GM18507 (cell line): ENCODE results near the gene NSUN6.

ENCODE experiments used
- DNase-seq: peaks from one replicate; pipeline ENCODE4 v3.0.0; 2011; ENCODE audit warnings: low read depth; ENCODE audit not compliant: insufficient read length; ENCODE audit errors: extremely low spot score
- FAIRE-seq: peaks from 2 replicates; lab custom pipeline; 2011; peaks lifted over from hg19 to GRCh38; lab: Jason Lieb, UNC

The NSUN6 gene

DNA sequence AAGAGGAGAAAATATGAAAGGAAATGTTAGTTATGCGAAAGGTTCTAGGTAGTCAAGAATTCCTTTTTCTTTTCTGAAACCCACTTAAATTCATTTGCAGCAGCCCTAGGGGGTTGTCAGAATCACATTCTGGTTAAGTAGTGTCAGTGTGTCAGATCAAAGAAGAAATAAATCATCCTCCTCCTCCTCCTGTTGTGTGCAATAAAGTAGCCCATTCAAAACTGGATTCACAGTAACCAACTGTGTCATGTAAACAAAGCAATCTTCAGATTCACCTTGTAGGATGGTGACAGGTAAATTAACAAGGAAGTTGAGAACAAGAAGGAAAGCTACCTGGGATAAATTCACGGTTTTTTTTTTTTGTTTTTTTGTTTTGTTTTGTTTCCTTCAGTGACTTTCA lies 127.5 kb downstream of the NSUN6 start:
- DNase-seq (no peak), FAIRE-seq (no peak)

DNA sequence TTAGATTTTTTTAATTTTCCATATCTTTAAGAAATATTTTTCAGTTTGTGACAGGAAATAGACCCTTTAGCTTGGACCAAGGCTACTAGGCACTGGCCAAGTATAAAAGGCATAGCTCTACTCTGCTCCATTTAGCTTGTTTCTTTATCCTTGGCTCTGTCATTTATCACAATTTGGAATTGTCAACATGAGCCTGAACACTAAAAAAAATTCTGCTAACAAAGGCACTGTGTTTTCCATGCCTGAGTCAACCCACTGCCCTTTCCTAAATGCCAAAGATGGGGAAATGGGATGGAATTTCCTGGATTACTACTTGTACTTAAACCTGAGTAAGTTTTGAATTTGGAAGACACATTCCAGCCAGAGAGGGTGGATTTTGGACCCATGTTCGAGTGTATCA lies 128.4 kb downstream of the NSUN6 start:
- FAIRE-seq: no peak
- DNase-seq: no peak

DNA sequence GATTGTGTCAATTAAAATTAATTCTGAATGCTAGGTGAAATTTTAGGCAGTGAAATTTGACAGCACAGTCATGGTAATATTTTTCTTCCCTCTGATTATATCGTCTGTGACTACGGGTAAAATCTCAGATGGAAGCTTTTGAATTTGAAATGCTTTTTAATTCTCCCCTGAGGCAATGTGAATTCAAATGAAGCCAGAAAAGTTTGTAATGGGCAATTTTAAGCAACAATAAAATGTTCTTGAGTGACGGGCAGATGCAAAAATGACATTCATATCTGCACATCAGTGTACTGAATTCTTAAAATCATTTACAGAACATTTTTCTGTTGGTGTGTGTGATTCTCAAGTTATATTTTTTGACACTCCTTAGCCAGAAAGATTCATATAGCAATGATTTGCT lies 134.5 kb downstream of the NSUN6 start:
- FAIRE-seq (no peak), DNase-seq (no peak)

DNA sequence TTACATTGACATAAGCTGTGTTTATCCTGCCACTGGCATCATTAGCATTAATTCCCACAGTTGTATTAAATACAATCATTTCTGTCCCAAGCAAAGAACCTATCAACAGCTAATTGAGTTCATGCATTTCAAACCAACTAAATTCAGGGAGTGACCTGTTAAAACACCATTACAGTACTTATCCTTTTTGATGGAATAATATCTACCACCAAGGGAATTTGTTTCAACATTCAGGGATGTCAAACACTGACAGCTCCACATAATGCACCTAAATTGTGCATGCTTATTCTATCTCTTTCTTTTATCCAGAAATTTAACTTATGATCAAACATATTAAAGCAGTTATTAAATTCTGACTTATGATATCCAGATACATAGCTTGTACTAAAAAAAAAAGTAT lies 136.8 kb downstream of the NSUN6 start:
- DNase-seq: no peak
- no peak for FAIRE-seq

DNA sequence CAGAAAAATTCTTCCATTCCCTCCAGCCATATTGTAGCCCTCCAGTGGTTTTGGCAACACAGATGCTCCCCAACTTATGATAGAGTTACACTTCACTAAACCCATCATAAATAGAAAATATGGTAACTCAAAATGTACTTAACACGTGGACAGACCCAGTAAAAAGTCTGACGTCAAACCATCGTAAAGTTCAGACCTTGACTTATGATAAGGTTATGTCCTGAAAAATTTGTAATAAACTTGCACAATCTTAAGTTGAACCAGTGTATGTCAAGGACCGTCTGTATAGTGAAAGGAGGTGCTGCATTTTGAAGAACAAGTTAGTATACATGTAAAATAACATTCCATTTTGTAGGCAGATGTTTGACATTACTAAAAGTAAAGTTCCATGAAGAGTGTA lies 142.8 kb downstream of the NSUN6 start:
- FAIRE-seq: no peak
- no peak for DNase-seq

DNA sequence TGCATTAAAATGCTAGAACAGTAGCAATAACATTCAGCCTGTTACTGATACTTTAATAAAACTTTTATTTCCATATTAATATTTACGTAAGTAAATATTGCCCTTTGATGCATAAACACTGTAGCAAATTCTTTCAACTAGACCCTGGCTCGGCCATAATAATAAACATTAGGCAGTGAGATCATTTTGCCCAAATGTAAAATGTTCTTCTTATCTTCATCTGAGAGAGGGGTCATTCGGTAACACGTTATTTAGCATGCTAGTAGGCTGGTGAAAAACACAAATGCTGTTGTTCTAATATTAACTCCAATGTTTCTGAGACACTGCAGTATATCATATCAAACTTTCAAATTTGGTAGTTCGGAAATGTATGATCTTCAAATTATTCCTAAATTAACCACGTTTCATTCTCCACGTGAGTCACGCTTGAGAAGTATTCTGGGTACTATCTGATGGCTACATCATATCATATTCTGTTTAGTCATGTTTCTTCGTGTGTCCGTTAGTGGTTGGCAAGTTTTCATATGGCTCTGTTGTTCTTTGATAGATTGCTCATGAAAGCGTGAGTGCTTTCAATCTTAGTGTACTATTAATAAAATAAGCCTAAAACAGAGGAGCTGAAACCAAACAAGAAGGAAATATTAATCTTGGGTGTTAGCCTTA lies 145.8 kb downstream of the NSUN6 start:
- peak; percentile 31 for FAIRE-seq

DNA sequence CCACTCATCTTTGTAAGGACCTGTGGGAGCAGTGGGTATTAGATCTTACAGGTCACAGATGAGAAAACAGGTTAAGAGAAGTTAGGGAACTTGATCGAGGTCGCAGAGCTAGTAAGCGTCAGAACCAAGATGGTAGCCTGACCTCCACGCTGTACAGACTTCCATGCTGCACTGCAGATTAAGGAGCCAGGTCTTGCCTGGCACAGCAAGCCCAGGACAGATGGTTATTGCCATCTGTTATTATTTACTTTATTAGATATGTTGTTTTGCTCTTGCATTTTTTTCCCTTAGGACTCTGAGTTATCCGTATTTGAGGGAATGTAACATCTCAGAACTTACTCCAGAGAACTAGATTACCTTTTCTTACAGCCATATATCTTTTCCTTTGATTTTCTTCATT lies 147.2 kb downstream of the NSUN6 start:
- DNase-seq: no peak
- no peak for FAIRE-seq

More for the DNA sequence above, 145.8 kb downstream of the NSUN6 start:
- DNase-seq: no peak

DNA sequence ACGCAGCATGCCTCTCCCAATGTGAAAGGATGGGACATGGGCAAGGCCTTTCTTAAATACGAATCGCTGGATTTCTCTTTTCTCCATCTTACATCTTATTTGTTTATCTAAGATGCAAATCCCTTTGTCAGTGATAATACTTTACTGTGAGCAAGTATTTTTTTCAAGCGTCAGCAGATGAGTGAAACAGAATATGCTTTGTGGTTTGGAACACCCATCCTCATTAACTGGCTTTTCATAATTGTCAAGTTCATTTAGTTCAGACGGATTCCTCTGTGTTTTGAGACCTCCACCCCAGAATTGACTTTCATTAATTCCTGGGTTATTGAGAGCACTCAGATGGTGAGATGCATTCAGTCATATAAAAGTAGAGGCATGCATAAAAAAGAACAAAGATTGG lies 149.8 kb downstream of the NSUN6 start:
- no peak for FAIRE-seq
- DNase-seq: no peak

DNA sequence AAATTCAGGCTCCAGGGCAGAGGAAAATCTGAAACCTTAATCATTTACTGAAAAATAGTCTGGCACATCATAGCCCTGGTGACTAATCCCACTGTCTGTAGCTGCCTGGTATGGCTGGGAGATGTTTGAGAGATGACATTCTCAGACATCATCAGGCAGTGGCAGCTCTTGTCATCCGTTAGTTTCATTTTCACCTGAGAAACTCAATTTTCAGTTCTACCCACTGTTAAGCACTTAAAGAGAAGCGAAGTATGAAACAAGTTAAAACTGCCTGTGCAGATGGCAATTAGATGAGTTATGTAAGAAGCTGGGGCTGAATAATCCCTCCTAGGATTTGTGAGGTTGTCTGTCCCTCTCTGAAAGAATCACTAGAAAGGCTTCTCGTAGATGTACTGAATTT lies 150.2 kb downstream of the NSUN6 start:
- peak; percentile 78 for FAIRE-seq
- DNase-seq: peak; percentile 28

DNA sequence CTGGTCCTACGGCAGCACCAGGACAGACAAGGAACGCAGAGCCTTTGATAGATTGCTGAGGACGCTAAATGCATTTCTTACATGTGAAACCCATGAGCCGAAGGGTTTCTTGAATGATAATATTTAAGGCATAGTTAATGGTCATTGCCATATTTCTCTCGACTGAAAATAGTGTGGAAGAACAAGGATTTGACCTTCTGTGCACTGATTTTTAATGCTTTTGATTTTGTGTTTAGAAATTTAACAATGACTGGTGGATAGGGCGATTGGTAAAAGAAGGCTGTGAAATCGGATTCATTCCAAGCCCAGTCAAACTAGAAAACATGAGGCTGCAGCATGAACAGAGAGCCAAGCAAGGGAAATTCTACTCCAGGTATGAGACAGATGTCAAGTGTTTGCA lies 150.8 kb downstream of the NSUN6 start:
- DNase-seq: no peak
- no peak for FAIRE-seq

DNA sequence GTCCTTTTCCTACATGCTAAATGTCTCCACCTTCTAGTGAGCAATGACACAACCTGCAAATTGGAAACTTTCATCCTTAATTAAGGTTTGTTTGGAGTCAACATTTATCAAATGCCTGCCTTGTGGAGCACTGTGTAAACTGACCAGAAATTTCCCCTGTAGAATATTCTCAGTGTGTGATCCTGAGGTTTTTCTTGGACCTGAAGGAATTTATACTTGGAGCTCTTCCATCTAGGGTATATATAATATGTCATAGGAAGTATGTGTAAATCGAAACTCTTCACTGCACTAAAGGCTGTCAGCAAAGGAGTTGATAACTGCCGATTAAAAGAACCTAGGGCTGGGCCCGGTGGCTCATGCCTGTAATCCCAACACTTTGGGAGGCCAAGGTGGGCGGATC lies 152.4 kb downstream of the NSUN6 start:
- DNase-seq (no peak), FAIRE-seq (no peak)

DNA sequence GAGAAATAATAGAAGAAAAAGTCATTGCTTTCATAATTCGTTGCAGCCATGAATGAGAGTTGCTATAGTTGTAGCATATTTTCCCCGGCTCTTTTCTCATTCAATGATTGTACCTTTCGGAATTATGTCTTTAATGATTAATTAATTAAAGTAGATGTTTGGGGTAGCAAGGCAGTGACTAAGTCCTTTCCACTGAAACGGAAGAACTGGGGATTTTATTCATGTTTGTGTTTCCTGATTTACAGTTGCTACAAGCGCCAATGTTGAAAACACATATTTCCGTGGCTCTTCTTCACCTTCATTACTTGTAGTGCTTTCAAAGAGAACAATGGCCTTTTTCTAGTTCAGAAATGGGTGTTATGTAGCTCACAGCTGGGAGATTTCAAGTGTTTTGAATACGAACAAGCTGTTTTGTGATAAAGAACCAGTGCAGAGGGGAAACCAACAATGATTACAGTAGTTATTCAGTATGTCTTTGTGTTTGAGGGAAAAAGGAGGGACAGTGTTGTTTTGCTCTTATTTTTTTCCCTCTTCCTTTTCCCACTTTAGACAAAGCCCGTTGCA lies 153.5 kb downstream of the NSUN6 start:
- FAIRE-seq: no peak
- DNase-seq: no peak
